Measurements from ENCODE around the gene KAZN. TPM values are rescaled to one million over a fixed set of nuclear protein-coding genes. Genes with fewer than 3 reads are reported as not detected.
A peak's percentile ranks its signal among the peaks of the same experiment; 100 is the strongest.

Gene KAZN
- total and polyA plus RNA-seq, 12 donors: 1.1 to 6.5 (median 1.9) TPM

GRCh38 chr1:15046487-15047165 is 448.1 kb downstream of the KAZN start:
- Histone ChIP-seq H3K36me3 (no peaks in the 10 kb centered on the region), H3K4me1 (no peaks in the 10 kb centered on the region), H3K27ac (no peak overlapping the region), H3K9me3 (no peaks in the 10 kb centered on the region), H3K4me3 (no peak overlapping the region), H3K27me3 (no peaks in the 10 kb centered on the region)
- intact Hi-C loops (cut with DNase I): loop anchor here in 9 of 10 donors (1.0 to 10.0 kb wide), 12 partner anchors 264 to 1382 kb away; no protein-coding TSS in a partner anchor
- 44% methylated on average over 14 of the region's 14 CpGs for WGBS, 2 donors
- DNase-seq: peak; percentile 55 to 66
- peak; percentile 76 to 96 (median 94) for TF ChIP-seq CTCF (IDR thresholded peaks at IDR 0.05)
- ATAC-seq: peak; percentile 63 to 86 (median 77)

- Histone ChIP-seq H3K27ac (no peak overlapping the region), H3K9me3 (no peaks in the 10 kb centered on the region), H3K27me3 (no peaks in the 10 kb centered on the region), H3K4me3 (no peak overlapping the region), H3K4me1 (no peaks in the 10 kb centered on the region), H3K36me3 (no peaks in the 10 kb centered on the region)
- no peak for DNase-seq
- intact Hi-C loops (cut with DNase I): loop anchor here in 9 of 10 donors (2.0 to 10.0 kb wide), 11 partner anchors 265 to 1382 kb away; no protein-coding TSS in a partner anchor
- no peak for TF ChIP-seq CTCF (IDR thresholded peaks at IDR 0.05)
- ATAC-seq: no peak
- WGBS, 2 donors: 95 to 97% methylated on average over 11 of the region's 11 CpGs
These were observed 448.8 kb downstream of the KAZN start for GRCh38 chr1:15047237-15047636.

- no peak for DNase-seq
- 95 to 96% methylated on average over 35 of the region's 35 CpGs for WGBS, 2 donors
- no peaks in the 10 kb centered on the region for H3K4me1 ChIP-seq
- ATAC-seq: no peak
- intact Hi-C loops (cut with DNase I): loop anchor here in 8 of 10 donors (5.0 to 10.0 kb wide), 9 partner anchors 266 to 1384 kb away; no protein-coding TSS in a partner anchor
- TF ChIP-seq CTCF (IDR thresholded peaks at IDR 0.05): no peak
- H3K27ac ChIP-seq: no peak overlapping the region
- H3K9me3 ChIP-seq: no peaks in the 10 kb centered on the region
- no peaks in the 10 kb centered on the region for H3K36me3 ChIP-seq
- H3K4me3 ChIP-seq: no peak overlapping the region
- no peaks in the 10 kb centered on the region for H3K27me3 ChIP-seq
These were observed 450.0 kb downstream of the KAZN start for GRCh38 chr1:15048437-15048980.

- no peak for TF ChIP-seq CTCF (IDR thresholded peaks at IDR 0.05)
- H3K9me3 ChIP-seq: no peaks in the 10 kb centered on the region
- no peaks in the 10 kb centered on the region for H3K36me3 ChIP-seq
- no peak for ATAC-seq
- no peak overlapping the region for H3K27ac ChIP-seq
- H3K4me3 ChIP-seq: no peak overlapping the region
- no peak for DNase-seq
- WGBS, 2 donors: 94 to 95% methylated on average over 13 of the region's 13 CpGs
- no peaks in the 10 kb centered on the region for H3K4me1 ChIP-seq
- intact Hi-C loops (cut with DNase I): loop anchor here in 8 of 10 donors (5.0 to 10.0 kb wide), 9 partner anchors 267 to 1384 kb away; no protein-coding TSS in a partner anchor
- H3K27me3 ChIP-seq: no peaks in the 10 kb centered on the region
These were observed 450.6 kb downstream of the KAZN start for GRCh38 chr1:15049067-15049466.
